Keratinocyte (primary cell): Measurements from ENCODE around the gene SYNE1. TPM values are rescaled to one million over a fixed set of nuclear protein-coding genes. Genes with fewer than 3 reads are reported as not detected.

Experiments used
- DNase-seq: peaks from one replicate; pipeline ENCODE4 v3.0.0-alpha.2; 2011; ENCODE audit warnings: low read depth, missing footprints, low spot score
- FAIRE-seq: peaks from 2 replicates; lab custom pipeline; 2011; peaks lifted over from hg19 to GRCh38; lab: Jason Lieb, UNC
- H2AFZ ChIP-seq: 2 replicates; pipeline ENCODE4 v1.6.0; 2012; ENCODE audit warnings: low read length, control low read depth, inconsistent platforms; ENCODE audit not compliant: control insufficient read depth
- H3K27ac ChIP-seq: 2 replicates; pipeline ENCODE4 v1.5.1; 2011; ENCODE audit warnings: low read length; ENCODE audit not compliant: control insufficient read depth, insufficient read depth
- H3K27me3 ChIP-seq: 3 replicates; pipeline ENCODE4 v1.6.0; 2011; ENCODE audit warnings: low read length; ENCODE audit not compliant: control insufficient read depth, insufficient read depth; ENCODE audit errors: extremely low read depth
- H3K36me3 ChIP-seq, 2 experiments: 2 replicates in 1 of 2; 3 replicates in 1 of 2; pipeline ENCODE4 v1.5.1; 2011; ENCODE audit warnings: low read length in 2 of 2, mild to moderate bottlenecking in 1 of 2; ENCODE audit not compliant: control insufficient read depth in 2 of 2, insufficient read depth in 2 of 2; ENCODE audit errors: extremely low read depth in 1 of 2
- H3K4me1 ChIP-seq: 3 replicates; pipeline ENCODE4 v1.5.1; 2011; ENCODE audit warnings: low read length; ENCODE audit not compliant: control insufficient read depth, insufficient read depth; ENCODE audit errors: extremely low read depth
- H3K4me2 ChIP-seq: 3 replicates; pipeline ENCODE4 v1.6.0; 2011; ENCODE audit warnings: low read depth, low read length; ENCODE audit not compliant: control insufficient read depth, insufficient read depth; ENCODE audit errors: extremely low read depth
- H3K4me3 ChIP-seq, 3 experiments: fragments of 200-600 bp in 1 of 3; sonication (generic) in 1 of 3; 2 replicates in 2 of 3; 3 replicates in 1 of 3; pipeline ENCODE4 v1.5.1; 2011 to 2016; ENCODE audit warnings: low read length in 3 of 3, mild to moderate bottlenecking in 3 of 3, control low read depth in 2 of 3, inconsistent platforms in 1 of 3, low read depth in 1 of 3, mixed read lengths in 1 of 3, mixed run types in 1 of 3, moderate library complexity in 1 of 3; ENCODE audit not compliant: control insufficient read depth in 2 of 3, insufficient read depth in 2 of 3; ENCODE audit errors: extremely low read depth in 1 of 3
- H3K79me2 ChIP-seq: 2 replicates; pipeline ENCODE4 v1.6.0; 2012; ENCODE audit warnings: low read length; ENCODE audit not compliant: control insufficient read depth, insufficient read depth
- H3K9ac ChIP-seq: 3 replicates; pipeline ENCODE4 v1.6.0; 2011; ENCODE audit warnings: low read length; ENCODE audit not compliant: control insufficient read depth, insufficient read depth; ENCODE audit errors: extremely low read depth
- H3K9me1 ChIP-seq: 3 replicates; pipeline ENCODE4 v1.6.0; 2011; ENCODE audit warnings: low read length; ENCODE audit not compliant: control insufficient read depth, insufficient read depth; ENCODE audit errors: extremely low read depth
- H3K9me3 ChIP-seq: 2 replicates; pipeline ENCODE4 v1.5.1; 2012; ENCODE audit warnings: low read depth, low read length; ENCODE audit not compliant: control insufficient read depth
- H4K20me1 ChIP-seq: 3 replicates; pipeline ENCODE4 v1.6.0; 2011; ENCODE audit warnings: low read length; ENCODE audit not compliant: control insufficient read depth, insufficient read depth; ENCODE audit errors: extremely low read depth
- CTCF ChIP-seq, 3 experiments: IDR thresholded peaks in 1 of 3; conservative IDR thresholded peaks in 1 of 3; optimal IDR thresholded peaks in 1 of 3; 2 replicates in 2 of 3; 3 replicates in 1 of 3; pipeline versions ENCODE3 to v1.5.1; 2011; ENCODE audit warnings: low read length in 3 of 3, mild to moderate bottlenecking in 3 of 3, moderate library complexity in 2 of 3, control low read depth in 1 of 3, inconsistent platforms in 1 of 3; ENCODE audit not compliant: insufficient read depth in 2 of 3; ENCODE audit errors: extremely low read depth in 1 of 3
- EZH2 ChIP-seq: IDR thresholded peaks from one replicate; pipeline ENCODE4 v1.6.1; 2012; ENCODE audit warnings: inconsistent platforms, mild to moderate bottlenecking, low read length, moderate library complexity
- dilution Hi-C: fragments of 300-500 bp; cut with MboI; formaldehyde crosslinking; loops from one replicate; pipeline ENCODE4 v1.7.0; 2020; ENCODE audit warnings: low sequenced_read_pairs; ENCODE audit not compliant: extremely low pct_ligation_motif_present
- polyA plus RNA-seq, 5 experiments: library from polyadenylated mRNA; depleted of rRNA in 3 of 5; stranded (reverse) in 3 of 5; stranded (forward) in 1 of 5; unstranded in 1 of 5; fragments of >200 nt; gene quantifications; 1 replicate in 1 of 5; 2 replicates in 3 of 5; 3 replicates in 1 of 5; pipeline versions ENCODE4 v1.2.1 to v1.2.3, GENCODE V29; 2011 to 2012; ENCODE audit warnings: missing spikeins in 2 of 5, low read depth in 1 of 5, low replicate concordance in 1 of 5

Gene SYNE1
- polyA plus RNA-seq, 1 donor (not counting 4 experiments of a cell fraction or from before 2014, with no cell fraction given) = 4.0 TPM

GRCh38 chr6:152086223-152086873, 550.8 kb downstream of the SYNE1 start:
- DNase-seq = no peak
- no peak overlapping the region for H2AFZ ChIP-seq
- no peaks in the 10 kb centered on the region for H3K36me3 ChIP-seq
- no peak overlapping the region for H3K27ac ChIP-seq
- no peak overlapping the region for H3K9ac ChIP-seq
- no peaks in the 10 kb centered on the region for H3K27me3 ChIP-seq
- no peaks in the 10 kb centered on the region for H3K9me3 ChIP-seq
- no peak overlapping the region for H3K4me3 ChIP-seq
- dilution Hi-C loops = no loop called here
- no peaks in the 10 kb centered on the region for H3K79me2 ChIP-seq
- H3K4me2 ChIP-seq = no peak overlapping the region
- H4K20me1 ChIP-seq = no peaks in the 10 kb centered on the region
- peaks cover 32% of the 10 kb centered on the region for H3K4me1 ChIP-seq
- TF ChIP-seq EZH2 = no peak
- TF ChIP-seq CTCF (optimal IDR thresholded peaks at IDR 0.05 in 1 of 3, IDR thresholded peaks at IDR 0.05 in 1 of 3, conservative IDR thresholded peaks at IDR 0.05 in 1 of 3; ENCODE audit: extremely low read depth in 1 of 3, insufficient read depth in 2 of 3, low read length in 3 of 3) = no peak
- FAIRE-seq = no peak
- no peaks in the 10 kb centered on the region for H3K9me1 ChIP-seq

- Histone ChIP-seq H3K79me2 (no peaks in the 10 kb centered on the region), H4K20me1 (no peaks in the 10 kb centered on the region), H2AFZ (no peak overlapping the region), H3K9me1 (no peaks in the 10 kb centered on the region), H3K36me3 (no peaks in the 10 kb centered on the region), H3K4me1 (peaks cover 24% of the 10 kb centered on the region), H3K27me3 (no peaks in the 10 kb centered on the region), H3K9ac (no peak overlapping the region), H3K4me2 (no peak overlapping the region), H3K27ac (no peak overlapping the region), H3K4me3 (no peak overlapping the region), H3K9me3 (no peaks in the 10 kb centered on the region)
- DNase-seq (no peak), FAIRE-seq (peak; percentile 72)
- dilution Hi-C loops = no loop called here
- TF ChIP-seq EZH2 (no peak), CTCF (optimal IDR thresholded peaks at IDR 0.05 in 1 of 3, IDR thresholded peaks at IDR 0.05 in 1 of 3, conservative IDR thresholded peaks at IDR 0.05 in 1 of 3; ENCODE audit: extremely low read depth in 1 of 3, insufficient read depth in 2 of 3, low read length in 3 of 3) (no peak)
Observed at GRCh38 chr6:152085451-152085921, 551.7 kb downstream of the SYNE1 start.
